HG03354 (cell line): ENCODE results near the gene INSM2.

Source experiments
- ATAC-seq: cut with Tn5 transposase; IDR thresholded peaks from one replicate; pipeline ENCODE4 v1.9.1; 2021; ENCODE audit warnings: mild to moderate bottlenecking; ENCODE audit not compliant: unreplicated experiment, poor library complexity, severe bottlenecking

The INSM2 gene

DNA sequence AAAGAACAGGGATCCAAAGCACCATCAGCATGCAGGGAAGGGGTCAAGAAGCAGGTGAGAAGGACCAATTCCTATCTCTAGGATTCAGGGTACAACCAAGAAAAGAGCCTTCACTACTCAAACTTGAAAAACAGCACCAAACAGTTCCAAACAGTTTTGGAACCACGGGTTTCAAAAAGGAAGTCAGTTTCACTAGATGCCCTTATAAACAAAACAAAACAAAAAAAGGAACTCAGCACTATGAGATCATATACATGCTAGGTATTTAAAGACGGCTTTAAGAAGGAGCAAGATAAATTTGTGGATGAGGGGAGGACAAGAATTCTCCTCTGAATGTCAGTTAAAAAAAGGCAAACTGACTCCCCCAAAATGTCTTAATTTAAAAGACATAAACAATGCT, 6.0 kb downstream of the INSM2 start:
- ATAC-seq = no peak

DNA sequence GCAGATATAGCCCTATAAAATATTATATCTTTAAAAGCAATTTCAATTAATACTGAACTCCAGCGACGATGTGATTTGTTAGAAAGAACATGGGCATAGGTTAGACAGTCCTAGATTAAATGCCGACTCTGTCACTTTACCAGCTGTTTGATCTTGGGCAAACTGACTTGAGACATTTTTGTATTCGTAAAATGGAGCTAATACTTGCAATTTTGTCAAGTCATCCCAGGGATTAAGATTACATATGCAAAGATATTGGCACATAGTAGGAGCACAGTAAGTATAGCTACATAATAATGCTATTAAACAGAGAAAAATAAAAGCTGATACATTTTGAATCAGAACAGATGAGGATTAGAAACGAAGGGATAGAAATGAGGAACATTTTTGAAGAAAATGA, 9.0 kb downstream of the INSM2 start:
- ATAC-seq = no peak

DNA sequence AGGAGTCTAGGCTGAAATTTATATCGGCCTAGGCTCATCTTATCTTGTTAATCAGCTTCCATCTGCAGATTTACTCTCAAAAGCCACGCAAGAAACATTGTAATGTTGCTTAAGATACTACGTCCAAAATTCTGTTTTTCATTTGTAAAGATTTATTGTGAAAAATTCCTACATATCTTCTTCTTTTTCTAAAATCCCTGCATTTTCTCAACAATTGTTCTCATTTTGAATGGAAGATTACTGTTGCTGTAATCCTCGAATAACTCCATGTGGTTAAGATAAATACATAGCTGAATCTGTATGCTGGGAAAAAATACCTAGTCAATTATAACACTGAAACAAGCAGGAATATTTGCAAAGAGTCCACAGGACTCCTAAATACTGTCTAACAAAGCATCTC, 15.6 kb downstream of the INSM2 start:
- no peak for ATAC-seq

DNA sequence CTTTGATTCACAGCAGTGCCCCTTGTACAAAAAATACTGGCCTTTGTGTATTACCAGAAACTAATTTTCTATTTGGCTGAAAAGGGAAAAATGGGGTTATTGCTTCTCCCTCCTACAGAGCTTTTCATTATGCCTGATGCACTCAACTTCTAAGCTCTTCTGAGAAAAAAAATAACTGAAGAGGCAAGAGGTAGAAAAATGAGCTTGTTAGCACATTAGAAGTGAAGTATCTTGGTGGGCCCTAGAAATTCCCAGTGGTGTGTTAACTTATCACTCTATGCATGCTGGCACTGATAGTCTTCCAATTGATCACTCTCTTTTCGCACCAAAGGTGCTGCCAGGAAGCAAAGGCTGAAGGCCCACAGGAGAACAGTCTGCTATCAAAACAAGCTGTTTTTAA, 17.1 kb downstream of the INSM2 start:
- ATAC-seq = no peak

DNA sequence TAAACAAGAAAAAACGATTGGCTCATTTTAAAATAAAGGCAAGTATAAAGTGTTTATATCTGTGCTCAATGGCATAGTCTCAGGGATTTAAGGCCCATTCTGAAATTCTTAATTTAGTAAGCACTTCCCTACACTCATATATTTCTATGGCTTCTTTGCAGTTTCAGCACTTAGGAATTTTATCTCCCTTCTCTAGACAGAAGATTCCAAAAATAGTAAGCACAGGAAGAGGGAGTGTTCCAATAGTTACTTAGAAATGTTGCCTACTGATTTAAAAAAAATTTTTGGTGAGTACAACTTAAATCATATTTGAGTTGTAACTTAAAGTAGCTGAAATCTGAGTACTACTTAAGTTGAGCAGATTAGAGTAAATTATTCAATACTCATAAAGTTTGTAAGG, 19.8 kb downstream of the INSM2 start:
- no peak for ATAC-seq

DNA sequence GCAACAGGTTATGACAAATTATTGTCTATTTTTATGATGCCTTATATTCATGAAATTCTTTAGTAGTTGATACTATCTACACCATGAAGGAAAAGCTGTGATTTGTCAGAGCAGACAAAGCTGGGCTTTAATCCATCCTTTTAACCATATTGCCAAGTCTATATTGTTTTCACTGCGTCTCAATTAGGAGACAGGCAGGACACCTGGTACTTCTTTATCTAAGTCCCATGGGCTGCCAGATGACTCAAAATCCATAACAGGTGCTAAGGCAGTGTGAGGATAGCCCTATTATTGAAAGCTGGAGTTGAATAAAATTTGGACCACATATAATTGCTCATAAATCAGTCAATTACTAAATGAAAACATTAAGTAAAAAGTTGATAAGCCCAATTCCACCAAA, 22.6 kb downstream of the INSM2 start:
- no peak for ATAC-seq

DNA sequence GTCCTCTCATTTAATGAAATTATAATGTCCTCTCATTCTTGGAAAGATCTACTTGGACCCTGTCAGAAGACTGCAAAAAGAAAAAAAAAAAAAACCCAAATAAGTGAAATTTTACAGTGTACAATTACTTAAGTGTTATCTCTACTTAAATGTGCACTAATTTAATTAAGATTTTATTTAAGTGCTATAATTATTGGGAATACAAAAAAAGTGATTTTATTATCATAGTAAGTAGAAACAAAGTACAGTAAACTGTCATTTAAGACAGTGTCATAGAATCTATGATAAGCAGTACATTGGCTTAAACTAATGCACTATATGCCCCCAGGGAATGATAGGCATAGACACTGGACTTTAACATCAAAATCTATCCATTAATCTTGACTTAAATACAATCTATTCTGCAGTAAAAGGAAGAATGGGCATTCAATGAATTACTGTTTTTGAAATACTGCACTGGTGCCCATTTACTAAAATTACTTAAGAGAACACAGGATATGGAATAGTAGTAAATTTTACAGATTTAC, 23.3 kb downstream of the INSM2 start:
- ATAC-seq = no peak

DNA sequence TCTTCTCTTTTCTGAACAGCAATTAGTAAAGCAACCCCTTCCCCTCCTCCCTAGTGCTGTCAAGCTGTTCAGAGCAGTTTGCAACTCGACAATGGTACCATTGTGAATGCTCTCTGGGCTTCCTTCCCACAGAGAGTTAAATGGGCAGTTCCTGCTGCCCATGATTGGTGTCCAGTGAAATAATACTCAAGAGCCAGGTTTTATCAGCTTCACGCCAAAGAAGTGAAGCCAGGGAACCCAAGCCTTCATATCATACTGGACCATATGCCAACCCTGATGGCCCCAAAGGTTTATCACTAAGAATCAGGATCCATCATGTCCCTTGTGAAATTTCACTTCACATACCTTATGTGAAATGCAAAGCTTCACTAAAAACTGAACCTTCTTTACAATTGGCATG, 24.7 kb downstream of the INSM2 start:
- no peak for ATAC-seq

DNA sequence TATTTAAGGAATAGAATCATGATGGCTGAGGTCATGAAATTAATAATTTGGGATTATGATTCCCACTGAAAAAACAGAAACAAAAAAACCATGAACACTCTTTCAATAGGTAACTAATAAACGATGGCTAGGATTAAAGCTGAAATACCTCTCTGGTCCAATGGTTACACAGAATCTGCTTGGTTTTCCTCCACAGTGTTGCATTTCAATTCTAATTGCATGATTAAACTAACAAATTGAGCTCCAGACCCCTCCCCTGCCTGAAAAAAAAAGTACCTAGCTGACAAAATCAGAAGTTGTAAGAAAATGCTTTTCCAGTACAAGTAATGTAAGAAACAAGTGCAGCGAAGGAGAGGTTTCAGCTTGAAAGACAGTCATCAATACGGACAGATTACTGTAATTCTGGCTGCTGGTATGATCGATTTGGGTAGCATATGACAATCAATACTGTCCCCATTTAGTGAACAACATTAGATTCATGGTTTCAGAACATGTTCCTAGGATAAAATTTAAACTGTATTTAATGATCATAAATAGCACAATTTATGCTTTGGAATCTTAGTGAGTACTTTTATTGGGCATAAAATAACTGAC, 32.0 kb downstream of the INSM2 start:
- no peak for ATAC-seq

DNA sequence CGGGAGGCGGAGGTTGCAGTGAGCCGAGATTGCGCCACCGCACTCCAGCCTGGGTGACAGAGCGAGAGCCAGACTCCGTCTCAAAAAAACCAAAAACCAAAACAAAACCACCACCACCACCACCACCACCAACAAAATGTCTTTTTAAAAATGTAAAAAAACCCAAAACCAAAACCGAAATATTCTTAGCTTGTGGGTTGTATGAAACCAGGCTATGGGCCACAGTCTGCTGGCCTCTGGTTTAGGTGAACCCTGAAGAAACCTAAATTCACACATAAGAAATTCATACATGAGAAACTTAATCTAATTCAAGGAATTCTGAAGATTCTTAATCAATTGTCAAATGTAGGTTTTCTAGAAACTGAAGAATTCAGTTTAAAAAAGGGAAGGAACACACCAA, 37.6 kb downstream of the INSM2 start:
- ATAC-seq = no peak

DNA sequence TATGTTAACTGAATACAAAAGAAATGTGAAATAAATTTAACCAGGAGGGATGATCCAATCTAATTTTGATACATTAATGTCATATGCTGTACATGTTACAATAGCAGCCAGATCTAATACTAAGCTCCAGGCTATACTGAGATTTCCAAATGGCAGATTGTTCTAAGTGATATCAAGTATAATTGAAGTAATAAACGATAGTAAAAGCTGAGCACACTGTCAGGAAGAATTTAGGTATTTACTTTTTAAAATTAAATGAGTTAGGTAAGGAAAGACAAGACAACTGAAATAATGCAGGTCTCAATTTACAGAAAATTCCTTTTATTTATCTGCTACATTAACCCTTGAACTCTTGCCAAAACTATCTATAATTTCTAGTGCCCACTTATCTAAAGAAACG, 39.9 kb downstream of the INSM2 start:
- no peak for ATAC-seq

DNA sequence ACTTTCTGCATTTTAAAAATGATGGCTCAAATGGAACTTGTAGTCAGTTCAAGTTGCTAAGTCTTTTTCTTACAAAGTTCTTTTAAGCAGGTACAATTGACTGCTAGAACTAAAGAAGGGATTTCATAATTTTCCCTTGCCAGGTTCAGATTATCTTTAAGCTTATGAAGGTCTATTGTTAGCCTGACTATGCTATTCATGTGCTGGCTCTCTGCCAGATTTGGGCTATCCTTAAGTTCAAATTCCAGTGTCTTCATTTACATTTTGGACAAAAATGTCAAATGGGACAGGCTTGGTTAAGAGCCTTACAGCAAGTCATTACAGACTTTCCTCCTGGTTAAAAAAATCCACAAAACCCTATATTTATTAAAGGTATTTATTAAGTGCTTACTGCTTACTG, 42.3 kb downstream of the INSM2 start:
- no peak for ATAC-seq

DNA sequence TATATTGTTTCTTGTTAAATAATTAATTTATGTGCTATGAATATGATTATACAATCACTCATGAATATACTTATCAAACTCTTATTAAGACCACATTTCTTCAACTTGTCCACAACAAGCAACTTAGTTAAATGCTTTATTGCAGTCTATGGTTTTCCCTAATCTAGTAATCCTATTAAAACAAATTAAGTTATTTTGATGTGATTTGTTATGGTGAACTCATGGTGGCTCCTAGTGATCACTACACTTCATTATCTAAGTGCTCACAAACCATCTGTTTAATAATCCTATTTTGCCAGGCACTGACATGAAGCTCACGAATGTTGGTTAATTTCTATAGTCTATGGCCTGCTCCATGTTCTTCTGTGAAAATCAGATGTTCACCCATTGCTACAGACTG, 42.9 kb downstream of the INSM2 start:
- ATAC-seq = no peak

DNA sequence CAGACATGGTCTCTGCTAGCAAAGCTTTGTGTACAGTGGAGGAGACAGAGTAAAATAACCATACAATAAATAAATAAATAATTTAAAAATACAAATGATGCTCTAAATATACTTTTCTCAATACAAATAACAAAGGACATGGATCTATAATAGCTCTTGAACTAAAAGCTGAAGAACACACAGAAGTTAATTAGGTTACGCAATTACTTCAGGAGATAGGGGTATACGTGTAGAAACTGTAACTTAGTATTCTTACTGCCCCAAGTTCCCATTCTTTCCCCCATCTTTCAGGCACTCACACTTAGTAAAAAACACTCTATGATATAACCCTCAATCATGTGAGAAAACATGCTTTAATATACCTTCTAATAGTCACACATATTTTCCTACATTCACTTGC, 44.2 kb downstream of the INSM2 start:
- no peak for ATAC-seq

DNA sequence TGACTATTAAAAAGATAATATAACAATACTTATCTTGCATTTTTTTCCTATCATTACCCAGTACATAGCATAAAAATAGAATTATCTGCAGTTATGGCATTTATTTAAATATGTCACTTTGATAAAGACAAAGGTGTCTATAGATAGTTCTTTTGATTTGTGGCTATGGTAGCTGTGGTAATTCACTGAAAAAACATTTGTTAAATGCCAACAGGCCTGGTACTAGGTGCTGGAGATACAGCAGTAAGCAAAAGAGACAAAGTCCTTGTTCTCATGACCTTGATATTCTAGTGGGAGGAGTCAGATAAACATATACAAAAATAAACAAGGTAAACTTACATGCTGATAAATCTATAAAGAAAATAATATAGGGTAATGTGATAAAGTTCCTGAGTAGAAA, 44.7 kb downstream of the INSM2 start:
- no peak for ATAC-seq
